ENCODE measurements around the gene WDR45B. TPM values are rescaled to one million over a fixed set of nuclear protein-coding genes. Genes with fewer than 3 reads are reported as not detected.

WDR45B gene
- total RNA-seq, 2 experiments from 2014 or later, result 61.7 to 81.9 TPM

DNA sequence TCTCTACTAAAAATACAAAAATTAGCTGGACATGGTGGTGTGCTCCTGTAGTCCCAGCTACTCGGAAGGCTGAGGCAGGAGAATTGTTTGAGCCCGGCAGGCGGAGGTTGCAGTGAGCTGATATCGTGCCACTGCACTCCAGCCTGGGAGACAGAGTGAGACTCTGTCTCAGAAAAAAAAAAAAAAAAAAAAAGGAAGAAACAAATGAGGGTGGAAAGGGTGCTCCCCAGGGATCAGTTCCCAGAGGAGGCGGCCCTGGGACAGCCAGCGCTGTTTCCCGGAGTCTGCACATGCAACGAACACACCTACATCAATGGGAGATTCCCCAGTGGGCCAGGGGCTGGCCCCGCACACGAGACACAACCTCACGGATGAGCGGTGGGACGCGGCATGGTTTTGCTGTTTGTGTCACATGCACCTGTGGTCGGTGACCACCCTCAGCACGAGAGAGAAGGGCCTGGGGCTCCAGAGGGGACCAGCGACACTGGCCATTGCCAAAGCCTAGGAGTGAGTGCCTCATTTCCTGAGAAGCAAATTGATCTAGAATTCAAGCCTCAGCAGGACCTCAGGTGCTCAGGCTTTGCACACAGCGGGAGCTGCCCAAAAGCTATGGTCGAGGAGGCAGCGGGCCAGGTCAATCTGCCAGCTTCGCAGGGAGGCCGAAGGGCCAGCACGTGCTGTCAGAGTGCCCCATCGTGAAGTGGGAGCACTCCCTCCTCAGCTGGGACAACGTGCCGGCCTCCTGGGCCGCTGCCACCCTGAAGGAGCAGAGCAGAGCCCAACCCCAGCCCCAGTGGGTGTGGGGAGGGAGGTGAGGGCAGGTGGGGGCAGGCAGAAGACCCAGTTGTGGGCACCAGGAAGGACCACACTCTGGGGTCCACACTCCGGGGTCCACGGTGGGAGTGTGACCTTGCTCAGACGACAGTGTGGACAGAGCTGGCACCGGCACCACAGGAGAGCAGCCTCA is 13.8 kb upstream of the WDR45B start:
- CTCF ChIA-PET (ENCODE audit: unreplicated experiment), result no interaction called here
- Histone ChIP-seq H3K36me3 (ENCODE audit: insufficient read depth, low read length) (no peaks in the 10 kb centered on the region), H3K27ac (ENCODE audit: low read depth, low read length, poor library complexity, severe bottlenecking) (no peak overlapping the region), H3K4me1 (ENCODE audit: insufficient read depth, low read length, poor library complexity, severe bottlenecking) (no peaks in the 10 kb centered on the region), H3K9me3 (ENCODE audit: low read length) (no peaks in the 10 kb centered on the region), H4K20me1 (ENCODE audit: insufficient read depth, low read length) (no peaks in the 10 kb centered on the region), H3K4me3 (ENCODE audit: low read depth, low read length, poor library complexity, severe bottlenecking) (no peak overlapping the region), H3K79me2 (ENCODE audit: insufficient read depth, low read depth, low read length) (no peaks in the 10 kb centered on the region), H3K9me2 (ENCODE audit: insufficient read depth, low read length) (no peaks in the 10 kb centered on the region), H3K4me2 (ENCODE audit: low read length) (no peak overlapping the region), H2AFZ (ENCODE audit: low read length) (no peak overlapping the region)
- POLR2A ChIA-PET, result no interaction called here
- no TSS peak for BruUV-seq (replicated peaks)
- TF ChIP-seq EZH2phosphoT487 (IDR thresholded peaks at IDR 0.05; ENCODE audit: borderline replicate concordance, low read depth, low read length), result no peak
- TF ChIP-seq, protein P1, sequence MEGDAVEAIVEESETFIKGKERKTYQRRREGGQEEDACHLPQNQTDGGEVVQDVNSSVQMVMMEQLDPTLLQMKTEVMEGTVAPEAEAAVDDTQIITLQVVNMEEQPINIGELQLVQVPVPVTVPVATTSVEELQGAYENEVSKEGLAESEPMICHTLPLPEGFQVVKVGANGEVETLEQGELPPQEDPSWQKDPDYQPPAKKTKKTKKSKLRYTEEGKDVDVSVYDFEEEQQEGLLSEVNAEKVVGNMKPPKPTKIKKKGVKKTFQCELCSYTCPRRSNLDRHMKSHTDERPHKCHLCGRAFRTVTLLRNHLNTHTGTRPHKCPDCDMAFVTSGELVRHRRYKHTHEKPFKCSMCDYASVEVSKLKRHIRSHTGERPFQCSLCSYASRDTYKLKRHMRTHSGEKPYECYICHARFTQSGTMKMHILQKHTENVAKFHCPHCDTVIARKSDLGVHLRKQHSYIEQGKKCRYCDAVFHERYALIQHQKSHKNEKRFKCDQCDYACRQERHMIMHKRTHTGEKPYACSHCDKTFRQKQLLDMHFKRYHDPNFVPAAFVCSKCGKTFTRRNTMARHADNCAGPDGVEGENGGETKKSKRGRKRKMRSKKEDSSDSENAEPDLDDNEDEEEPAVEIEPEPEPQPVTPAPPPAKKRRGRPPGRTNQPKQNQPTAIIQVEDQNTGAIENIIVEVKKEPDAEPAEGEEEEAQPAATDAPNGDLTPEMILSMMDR (conservative IDR thresholded peaks at IDR 0.05; ENCODE audit: low read length), result no peak
- DNase-seq (ENCODE audit: low spot score), result no peak
- intact Hi-C loops (cut with micrococcal nuclease; ENCODE audit: unreplicated experiment), result no loop called here

DNA sequence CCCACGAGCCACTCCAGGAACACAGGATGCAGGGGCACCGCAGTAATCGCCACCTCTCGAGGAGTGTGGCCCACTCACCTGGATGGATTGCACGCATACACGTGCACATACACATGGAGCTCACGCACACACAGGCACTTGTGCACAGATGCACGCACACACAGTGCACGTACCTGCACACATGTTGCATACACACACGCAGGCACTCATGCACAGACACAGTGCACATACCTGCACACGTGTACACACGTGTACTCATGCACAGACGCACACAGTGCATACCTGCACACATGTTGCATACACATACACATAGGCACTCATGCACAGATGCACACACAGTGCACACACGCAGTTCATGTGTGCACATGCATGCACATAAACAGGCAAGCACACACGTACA is 11.6 kb upstream of the WDR45B start:
- DNase-seq (ENCODE audit: low spot score), result no peak
- H2AFZ ChIP-seq (ENCODE audit: low read length), result no peak overlapping the region
- H3K4me2 ChIP-seq (ENCODE audit: low read length), result no peak overlapping the region
- H3K4me1 ChIP-seq (ENCODE audit: insufficient read depth, low read length, poor library complexity, severe bottlenecking), result peaks cover under 1% of the 10 kb centered on the region
- intact Hi-C loops (cut with micrococcal nuclease; ENCODE audit: unreplicated experiment), result no loop called here
- no peaks in the 10 kb centered on the region for H3K79me2 ChIP-seq (ENCODE audit: insufficient read depth, low read depth, low read length)
- ChIA-PET POLR2A (no interaction called here), CTCF (ENCODE audit: unreplicated experiment) (no interaction called here)
- no peaks in the 10 kb centered on the region for H3K9me2 ChIP-seq (ENCODE audit: insufficient read depth, low read length)
- BruUV-seq (replicated peaks), result no TSS peak
- no peaks in the 10 kb centered on the region for H4K20me1 ChIP-seq (ENCODE audit: insufficient read depth, low read length)
- no peaks in the 10 kb centered on the region for H3K9me3 ChIP-seq (ENCODE audit: low read length)
- H3K36me3 ChIP-seq (ENCODE audit: insufficient read depth, low read length), result no peaks in the 10 kb centered on the region
- H3K4me3 ChIP-seq (ENCODE audit: low read depth, low read length, poor library complexity, severe bottlenecking), result no peak overlapping the region
- TF ChIP-seq, protein P1 (conservative IDR thresholded peaks at IDR 0.05; ENCODE audit: low read length), result no peak
- TF ChIP-seq EZH2phosphoT487 (IDR thresholded peaks at IDR 0.05; ENCODE audit: borderline replicate concordance, low read depth, low read length), result no peak
- no peak overlapping the region for H3K27ac ChIP-seq (ENCODE audit: low read depth, low read length, poor library complexity, severe bottlenecking)

DNA sequence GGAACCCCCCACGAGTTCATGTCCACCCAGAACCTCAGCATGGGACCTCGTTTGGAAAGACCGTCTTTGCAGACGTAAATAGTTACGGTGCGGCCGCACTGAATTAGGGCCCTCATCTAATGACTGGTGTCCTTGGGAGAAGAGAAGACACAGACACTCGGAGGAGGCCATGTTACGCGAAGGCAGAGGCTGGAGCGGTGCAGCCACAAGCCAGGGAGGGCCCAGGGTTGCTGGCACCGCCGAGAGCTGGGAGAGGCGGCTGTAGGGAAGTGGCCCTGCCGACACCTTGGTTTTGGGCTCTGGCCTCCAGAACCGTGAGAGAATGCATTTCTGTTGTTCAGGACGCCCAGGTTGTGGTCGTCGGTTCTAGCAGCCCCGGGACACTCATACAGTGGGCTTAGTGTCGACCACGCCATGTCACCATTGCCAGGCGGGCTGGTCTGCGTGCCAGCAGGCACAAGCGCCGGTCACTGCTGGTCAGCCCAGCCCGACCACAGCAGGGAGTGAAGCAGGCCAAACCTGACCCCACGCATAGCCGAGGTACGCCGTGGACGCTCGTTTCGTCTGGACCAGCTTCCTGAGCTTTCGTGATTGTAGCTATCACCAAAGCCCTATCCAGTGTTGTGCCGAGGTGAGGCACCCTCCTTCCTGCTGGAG is 10.7 kb upstream of the WDR45B start:
- Histone ChIP-seq H3K4me1 (ENCODE audit: insufficient read depth, low read length, poor library complexity, severe bottlenecking) (peaks cover 4% of the 10 kb centered on the region), H3K4me3 (ENCODE audit: low read depth, low read length, poor library complexity, severe bottlenecking) (no peak overlapping the region), H3K36me3 (ENCODE audit: insufficient read depth, low read length) (no peaks in the 10 kb centered on the region), H3K9me2 (ENCODE audit: insufficient read depth, low read length) (no peaks in the 10 kb centered on the region), H3K27ac (ENCODE audit: low read depth, low read length, poor library complexity, severe bottlenecking) (no peak overlapping the region), H4K20me1 (ENCODE audit: insufficient read depth, low read length) (no peaks in the 10 kb centered on the region), H3K9me3 (ENCODE audit: low read length) (no peaks in the 10 kb centered on the region), H3K79me2 (ENCODE audit: insufficient read depth, low read depth, low read length) (no peaks in the 10 kb centered on the region), H3K4me2 (ENCODE audit: low read length) (no peak overlapping the region), H2AFZ (ENCODE audit: low read length) (no peak overlapping the region)
- ChIA-PET CTCF (ENCODE audit: unreplicated experiment) (no interaction called here), POLR2A (no interaction called here)
- no peak for TF ChIP-seq EZH2phosphoT487 (IDR thresholded peaks at IDR 0.05; ENCODE audit: borderline replicate concordance, low read depth, low read length)
- TF ChIP-seq, protein P1 (conservative IDR thresholded peaks at IDR 0.05; ENCODE audit: low read length), result no peak
- no TSS peak for BruUV-seq (replicated peaks)
- DNase-seq (ENCODE audit: low spot score), result no peak
- intact Hi-C loops (cut with micrococcal nuclease; ENCODE audit: unreplicated experiment), result no loop called here
